ENCODE results near the gene ELOVL3. TPM values are rescaled to one million over a fixed set of nuclear protein-coding genes. Genes with fewer than 3 reads are reported as not detected.
"Not testable (repeated sequence)": the region's sequence is repeated elsewhere in the genome, so short reads cannot be mapped to it uniquely, and the experiment has no call there.

Gene ELOVL3
- polyA plus RNA-seq, 4 donors: 2.2 to 3.3 (median 2.3) TPM

- DNase-seq (ENCODE audit: low read depth in 4 of 4, low spot score in 3 of 4): no peak
Observed at GRCh38 chr10:102246261-102246660, 20.2 kb downstream of the ELOVL3 start.

GRCh38 chr10:102247734-102248133, 21.6 kb downstream of the ELOVL3 start:
- no peak for DNase-seq (ENCODE audit: low read depth in 4 of 4, low spot score in 3 of 4)

GRCh38 chr10:102252508-102252907, 26.4 kb downstream of the ELOVL3 start:
- DNase-seq (ENCODE audit: low read depth in 4 of 4, low spot score in 3 of 4): not testable (repeated sequence)

GRCh38 chr10:102254426-102254825, 28.3 kb downstream of the ELOVL3 start:
- DNase-seq (ENCODE audit: low read depth in 4 of 4, low spot score in 3 of 4): no peak

- no peak for DNase-seq (ENCODE audit: low read depth in 4 of 4, low spot score in 3 of 4)
Observed at GRCh38 chr10:102255404-102255803, 29.3 kb downstream of the ELOVL3 start.

- DNase-seq (ENCODE audit: low read depth in 4 of 4, low spot score in 3 of 4): no peak
Observed at GRCh38 chr10:102261196-102261595, 35.1 kb downstream of the ELOVL3 start.

- DNase-seq (ENCODE audit: low read depth in 4 of 4, low spot score in 3 of 4): no peak
Observed at GRCh38 chr10:102261842-102262241, 35.7 kb downstream of the ELOVL3 start.

- no peak for DNase-seq (ENCODE audit: low read depth in 4 of 4, low spot score in 3 of 4)
Observed at GRCh38 chr10:102262744-102263370, 36.8 kb downstream of the ELOVL3 start.

GRCh38 chr10:102264371-102264770, 38.3 kb downstream of the ELOVL3 start:
- DNase-seq (ENCODE audit: low read depth in 4 of 4, low spot score in 3 of 4): no peak

GRCh38 chr10:102266670-102267069, 40.6 kb downstream of the ELOVL3 start:
- no peak for DNase-seq (ENCODE audit: low read depth in 4 of 4, low spot score in 3 of 4)

- no peak for DNase-seq (ENCODE audit: low read depth in 4 of 4, low spot score in 3 of 4)
Observed at GRCh38 chr10:102267748-102268147, 41.6 kb downstream of the ELOVL3 start.

GRCh38 chr10:102268375-102268888, 42.3 kb downstream of the ELOVL3 start:
- DNase-seq (ENCODE audit: low read depth in 4 of 4, low spot score in 3 of 4): no peak

- no peak for DNase-seq (ENCODE audit: low read depth in 4 of 4, low spot score in 3 of 4)
Observed at GRCh38 chr10:102269017-102269416, 42.9 kb downstream of the ELOVL3 start.

- DNase-seq (ENCODE audit: low read depth in 4 of 4, low spot score in 3 of 4): no peak
Observed at GRCh38 chr10:102274062-102274461, 48.0 kb downstream of the ELOVL3 start.

- DNase-seq (ENCODE audit: low read depth in 4 of 4, low spot score in 3 of 4): no peak
Observed at GRCh38 chr10:102275343-102275742, 49.2 kb downstream of the ELOVL3 start.

GRCh38 chr10:102279104-102279503, 53.0 kb downstream of the ELOVL3 start:
- DNase-seq (ENCODE audit: low read depth in 4 of 4, low spot score in 3 of 4): no peak

Other genes starting within 250 kb of the ELOVL3 start
- 10 to 100 TPM; 14.9 to 20.9 (median 19.4) TPM for gene ARMH3, start 170.1 kb upstream of the ELOVL3 start, polyA plus RNA-seq (ENCODE audit: insufficient read length in 4 of 4)
- 10 to 100 TPM in 3 of 4 donors, 1 to 10 TPM in 1; 8.7 to 13.6 (median 10.4) TPM for gene HPS6, start 160.9 kb upstream of the ELOVL3 start, polyA plus RNA-seq (ENCODE audit: insufficient read length in 4 of 4)
- 100 to 1,000 TPM; 104 to 139 (median 112) TPM for gene LDB1, start 105.9 kb upstream of the ELOVL3 start, polyA plus RNA-seq (ENCODE audit: insufficient read length in 4 of 4)
- gene PPRC1, start 93.3 kb upstream of the ELOVL3 start, polyA plus RNA-seq (ENCODE audit: insufficient read length in 4 of 4): 10 to 100 TPM; 27.7 to 43.0 (median 36.3) TPM
- 100 to 1,000 TPM in 1 of 4 donors, 10 to 100 TPM in 3; 76.6 to 103 (median 92.3) TPM for gene NOLC1, start 73.9 kb upstream of the ELOVL3 start, polyA plus RNA-seq (ENCODE audit: insufficient read length in 4 of 4)
- gene PITX3, start 15.2 kb downstream of the ELOVL3 start, polyA plus RNA-seq (ENCODE audit: insufficient read length in 4 of 4): 1 to 10 TPM in 1 of 4 donors, under 1 TPM in 3; 0.34 to 1.2 (median 0.72) TPM
- 10 to 100 TPM; 42.3 to 53.4 (median 50.3) TPM for gene GBF1, start 19.2 kb downstream of the ELOVL3 start, polyA plus RNA-seq (ENCODE audit: insufficient read length in 4 of 4)
- 10 to 100 TPM; 16.9 to 25.9 (median 21.3) TPM for gene NFKB2, start 169.4 kb downstream of the ELOVL3 start, polyA plus RNA-seq (ENCODE audit: insufficient read length in 4 of 4)
- gene PSD, start 192.5 kb downstream of the ELOVL3 start, polyA plus RNA-seq (ENCODE audit: insufficient read length in 4 of 4): 10 to 100 TPM in 2 of 4 donors, 1 to 10 TPM in 2; 7.0 to 16.4 (median 11.0) TPM
- 10 to 100 TPM in 1 of 4 donors, 1 to 10 TPM in 3; 5.3 to 13.5 (median 7.1) TPM for gene FBXL15, start 194.5 kb downstream of the ELOVL3 start, polyA plus RNA-seq (ENCODE audit: insufficient read length in 4 of 4)
- gene CUEDC2, start 206.3 kb downstream of the ELOVL3 start, polyA plus RNA-seq (ENCODE audit: insufficient read length in 4 of 4): 10 to 100 TPM; 62.7 to 89.6 (median 77.5) TPM
- 1 to 10 TPM in 2 of 4 donors, under 1 TPM in 1, not detected in 1; 0.37 to 2.3 (median 1.0) TPM for gene C10orf95, start 225.2 kb downstream of the ELOVL3 start, polyA plus RNA-seq (ENCODE audit: insufficient read length in 4 of 4)